HG02870 (cell line): ENCODE results near the gene UPK3B.
"Not testable (repeated sequence)": the region's sequence is repeated elsewhere in the genome, so short reads cannot be mapped to it uniquely, and the experiment has no call there.

Experiments
- ATAC-seq: cut with Tn5 transposase; IDR thresholded peaks from one replicate; pipeline ENCODE4 v1.9.1; 2021; ENCODE audit warnings: mild to moderate bottlenecking, moderate library complexity; ENCODE audit not compliant: unreplicated experiment

The UPK3B gene

DNA sequence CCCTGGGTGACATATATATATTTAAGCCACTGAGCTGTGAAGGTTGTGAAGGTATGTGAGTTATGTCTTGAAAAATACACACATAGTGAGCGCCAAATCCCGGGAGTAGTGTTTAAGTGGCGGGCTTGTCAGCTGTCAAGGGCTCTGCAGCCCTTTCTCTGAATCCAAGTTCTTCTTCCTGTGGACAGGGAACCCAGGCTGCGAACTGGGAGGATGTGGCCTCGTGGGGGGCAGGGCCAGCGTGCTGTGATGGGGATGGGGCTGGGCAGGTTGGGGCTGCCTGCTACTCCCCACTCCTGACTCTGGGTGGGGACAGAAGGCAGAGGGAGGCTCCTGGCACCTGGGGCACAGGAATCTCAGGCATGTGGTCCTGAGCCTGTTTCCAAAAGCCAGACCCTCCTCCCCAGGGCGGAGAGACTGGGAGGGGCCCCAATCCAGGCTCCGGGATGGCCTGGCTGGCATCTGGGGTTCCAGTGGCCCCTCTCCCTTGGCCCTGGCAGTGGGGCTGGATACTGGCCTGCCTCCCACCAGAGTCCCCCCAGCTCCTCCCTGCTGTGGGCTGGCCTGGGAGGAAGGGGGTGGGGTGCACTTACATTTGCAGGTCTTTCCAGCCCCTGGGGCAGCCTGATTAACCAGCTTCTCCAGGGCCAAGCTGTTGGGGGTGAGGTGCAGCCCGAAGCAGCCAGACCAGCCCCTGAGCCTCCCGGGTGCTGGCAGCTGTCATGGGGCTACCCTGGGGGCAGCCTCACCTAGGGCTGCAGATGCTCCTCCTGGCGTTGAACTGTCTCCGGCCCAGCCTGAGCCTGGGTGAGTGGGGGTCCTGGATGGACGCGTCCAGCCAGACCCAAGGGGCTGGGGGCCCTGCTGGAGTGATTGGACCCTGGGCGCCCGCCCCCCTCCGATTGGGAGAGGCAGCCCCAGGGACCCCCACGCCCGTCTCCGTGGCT, at the start of gene UPK3B:
TSS of gene UPK3B (plus strand) at position 622 of the 947 bp plus-strand sequence. CDS start at position 723, 101 bp downstream.
- no peak for ATAC-seq

DNA sequence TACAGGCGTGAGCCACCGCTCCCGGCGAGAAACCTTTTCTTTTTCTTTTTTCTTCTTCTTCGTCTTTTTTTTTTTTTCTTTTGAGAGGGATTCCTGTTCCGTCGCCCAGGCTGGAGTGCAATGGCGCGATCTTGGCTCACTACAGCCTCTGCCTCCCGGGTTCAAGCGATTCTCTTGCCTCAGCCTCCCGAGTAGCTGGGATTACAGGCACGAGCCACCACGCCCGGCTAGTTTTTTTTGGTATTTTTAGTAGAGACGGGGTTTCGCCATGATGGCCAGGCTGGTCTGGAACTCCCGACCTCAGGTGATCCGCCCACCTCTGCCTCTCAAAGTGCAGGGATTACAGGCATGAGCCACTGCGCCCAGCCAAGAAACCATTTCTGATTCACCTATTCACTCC, 49.6 kb upstream of the UPK3B start:
- ATAC-seq: not testable (repeated sequence)

DNA sequence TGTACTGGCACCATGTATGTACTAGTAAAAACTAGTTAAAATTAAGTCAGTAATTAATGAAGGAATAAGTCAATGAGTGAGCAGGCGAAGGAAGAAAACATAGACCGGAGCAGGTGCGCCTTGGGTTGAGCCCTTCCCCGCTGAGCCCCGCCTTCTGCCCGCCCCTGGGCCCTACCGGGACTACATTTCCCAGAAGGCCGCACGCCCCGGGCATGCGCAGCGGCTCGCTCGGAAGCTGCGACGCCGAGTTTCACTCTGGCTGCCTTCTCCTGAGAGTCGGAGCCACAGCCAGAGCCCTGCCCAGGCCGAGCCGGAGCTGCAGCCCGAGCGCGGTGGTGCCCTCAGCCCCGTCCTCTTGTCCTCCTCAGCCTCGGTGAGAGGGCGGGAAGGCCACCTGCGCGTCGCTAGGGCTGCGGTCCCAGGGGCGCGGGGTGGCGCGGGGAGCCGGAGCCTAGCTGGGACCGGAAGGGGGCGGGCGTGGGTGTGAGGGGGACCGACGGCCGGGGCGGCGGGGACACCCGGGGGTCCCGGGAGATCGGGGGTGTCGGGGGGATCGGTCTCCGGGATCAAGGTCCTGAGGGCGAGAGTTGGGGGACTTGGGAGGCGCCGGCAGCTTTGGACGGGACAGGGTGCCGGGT, 48.8 kb upstream of the UPK3B start, which contains the start of gene DTX2:
TSS of gene DTX2 (plus strand) at position 246 of the 638 bp plus-strand sequence. CDS start 18,801 bp downstream, outside the sequence.
- peak; percentile 96 for ATAC-seq

DNA sequence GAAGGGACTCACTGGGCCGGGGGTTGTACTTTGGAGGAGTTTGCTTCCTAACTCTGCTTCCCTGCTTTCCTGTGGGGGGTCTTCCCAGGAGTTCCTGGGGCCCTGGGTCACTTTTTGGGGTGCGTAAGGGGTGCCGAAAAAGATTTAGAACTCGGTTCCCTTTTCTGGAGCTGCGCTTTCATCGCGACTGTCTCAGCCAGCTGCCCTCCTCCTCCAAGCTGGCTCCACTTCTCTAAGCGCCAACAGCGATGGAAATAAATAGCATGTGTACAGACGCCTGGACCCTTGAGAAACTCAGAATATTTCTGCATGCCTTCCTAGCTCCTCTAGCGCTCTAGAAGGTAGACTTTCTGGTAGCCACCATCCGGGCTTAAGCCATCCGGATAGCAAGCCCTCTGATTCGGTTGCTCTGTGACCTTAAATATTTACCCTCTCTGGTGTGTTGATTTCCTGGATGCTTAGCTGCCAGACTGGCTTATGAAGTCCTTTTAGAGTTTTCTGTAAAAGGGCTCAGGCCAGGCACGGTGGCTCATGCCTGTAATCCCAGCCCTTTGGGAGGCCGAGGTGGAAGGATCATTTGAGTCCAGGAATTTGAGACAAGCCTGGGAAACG, 48.0 kb upstream of the UPK3B start:
- ATAC-seq: not testable (repeated sequence)

DNA sequence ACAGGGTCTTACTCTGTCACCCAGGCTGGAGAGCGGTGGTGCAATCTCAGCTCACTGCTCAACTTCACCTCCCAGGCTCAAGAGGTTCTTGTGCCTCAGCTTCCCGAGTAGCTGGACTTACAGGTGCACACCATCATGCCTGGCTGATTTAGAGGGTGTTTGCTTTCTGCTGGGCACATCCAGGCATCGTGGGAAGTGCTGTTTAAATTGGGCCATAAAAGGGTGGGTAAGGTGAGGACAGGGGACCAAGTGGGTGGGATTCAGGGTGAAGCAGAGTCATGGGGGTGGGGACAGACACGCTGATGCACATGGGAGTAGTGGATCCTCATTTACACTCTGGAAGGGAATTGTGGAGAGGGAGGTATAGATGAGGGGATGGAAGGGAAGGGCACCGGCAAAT, 45.4 kb upstream of the UPK3B start:
- ATAC-seq: not testable (repeated sequence)

DNA sequence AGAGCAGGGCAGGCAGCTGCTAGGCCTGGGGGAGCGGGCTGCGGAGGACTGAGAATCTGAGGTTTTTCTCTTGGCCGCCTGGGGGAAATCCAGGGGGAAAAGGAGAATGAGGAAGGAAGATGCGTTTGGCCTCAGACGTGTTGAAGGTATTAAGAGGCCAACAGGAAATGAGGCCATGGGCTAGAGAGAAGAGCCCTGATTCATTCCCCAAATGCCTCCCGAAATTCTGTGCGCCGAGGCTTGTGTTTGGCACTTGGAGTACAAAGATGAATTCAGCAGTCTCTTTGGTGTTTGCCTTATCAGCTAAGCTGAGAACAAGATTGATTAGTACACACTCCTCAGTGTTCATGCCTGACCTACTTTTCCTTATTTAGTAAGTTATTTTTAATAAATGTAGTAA, 44.4 kb upstream of the UPK3B start:
- not testable (repeated sequence) for ATAC-seq

DNA sequence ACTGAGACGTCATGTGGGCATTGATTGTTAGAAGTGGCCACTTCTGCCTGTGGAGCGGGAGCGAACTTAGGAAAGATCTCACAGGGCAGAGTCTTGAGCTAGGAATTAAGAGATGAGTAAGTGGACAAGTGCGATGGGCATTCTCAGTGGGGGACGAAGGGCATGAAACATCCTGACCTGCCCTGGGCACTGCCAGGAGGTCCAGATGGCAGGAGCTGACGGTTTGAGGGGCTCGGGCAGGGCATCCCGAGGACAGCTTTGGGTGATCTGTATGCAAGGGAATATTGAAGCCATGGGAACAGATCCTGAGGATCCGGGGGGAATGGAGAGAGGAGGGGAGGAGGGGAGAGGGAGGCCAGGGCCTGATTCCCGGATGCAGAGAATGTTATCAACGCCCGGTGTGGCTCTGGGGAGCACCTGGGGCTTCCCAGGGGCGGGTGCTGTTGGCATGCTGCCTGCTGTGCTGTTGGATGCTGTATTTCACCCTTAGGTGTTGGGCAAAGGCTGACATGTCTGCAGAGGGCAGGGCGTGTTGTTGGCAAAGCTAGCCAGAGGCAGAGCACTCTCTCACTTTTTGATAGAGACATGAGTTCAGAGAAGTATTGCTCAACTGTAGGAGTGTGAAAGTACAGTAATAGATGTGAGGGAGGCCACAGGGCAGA, 42.5 kb upstream of the UPK3B start:
- ATAC-seq: not testable (repeated sequence)

DNA sequence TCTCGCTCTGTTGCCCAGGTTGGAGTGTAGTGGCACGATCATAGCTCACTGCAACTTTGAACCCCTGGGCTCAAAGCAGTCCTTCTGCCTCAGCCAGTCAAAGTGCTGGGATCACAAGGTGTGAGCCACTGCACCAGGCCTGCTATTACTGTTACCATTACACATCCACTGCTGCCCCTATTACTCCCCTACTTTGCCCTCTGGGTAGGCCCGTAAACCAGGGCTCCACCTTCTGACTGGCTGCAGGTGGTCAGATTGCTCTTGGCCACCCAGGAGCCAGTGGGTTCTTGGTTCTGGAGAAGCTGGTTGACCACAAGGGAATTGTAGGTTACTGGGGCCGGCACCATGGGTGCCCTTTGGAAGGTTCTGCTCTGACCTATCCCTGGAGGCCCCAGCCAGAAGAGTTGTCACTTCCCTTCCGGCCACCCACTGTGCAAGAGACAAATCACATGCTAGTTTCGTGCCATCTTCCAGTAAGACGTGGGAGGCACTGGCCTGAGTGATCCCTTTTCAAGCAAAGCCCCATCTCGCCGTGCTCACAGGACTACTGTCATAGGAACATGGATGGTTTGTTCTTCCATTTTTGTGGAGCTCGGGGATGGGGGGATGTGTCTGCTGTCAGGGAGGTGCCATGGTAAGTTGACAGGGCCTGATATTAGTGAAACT, 38.7 kb upstream of the UPK3B start:
- ATAC-seq: not testable (repeated sequence)

DNA sequence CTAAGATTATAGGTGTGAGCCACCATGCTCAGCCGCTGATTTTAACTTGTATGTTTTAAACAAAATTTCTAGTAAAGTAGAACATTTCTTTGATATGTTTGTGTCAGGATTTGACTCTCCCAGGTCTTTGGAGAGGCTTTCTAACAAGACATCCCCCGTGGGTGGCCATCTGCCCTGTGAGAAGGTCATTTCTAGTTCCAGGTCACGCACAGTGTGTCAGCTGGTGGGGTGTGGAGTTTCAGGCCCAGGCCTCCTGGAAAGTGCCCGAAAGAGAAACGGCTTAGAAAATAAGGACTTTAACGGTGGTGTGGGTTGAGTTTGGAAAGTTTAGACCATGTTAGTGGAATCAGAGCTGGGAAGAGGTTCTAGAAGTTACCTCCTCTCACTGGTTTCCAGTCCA, 37.3 kb upstream of the UPK3B start:
- not testable (repeated sequence) for ATAC-seq

DNA sequence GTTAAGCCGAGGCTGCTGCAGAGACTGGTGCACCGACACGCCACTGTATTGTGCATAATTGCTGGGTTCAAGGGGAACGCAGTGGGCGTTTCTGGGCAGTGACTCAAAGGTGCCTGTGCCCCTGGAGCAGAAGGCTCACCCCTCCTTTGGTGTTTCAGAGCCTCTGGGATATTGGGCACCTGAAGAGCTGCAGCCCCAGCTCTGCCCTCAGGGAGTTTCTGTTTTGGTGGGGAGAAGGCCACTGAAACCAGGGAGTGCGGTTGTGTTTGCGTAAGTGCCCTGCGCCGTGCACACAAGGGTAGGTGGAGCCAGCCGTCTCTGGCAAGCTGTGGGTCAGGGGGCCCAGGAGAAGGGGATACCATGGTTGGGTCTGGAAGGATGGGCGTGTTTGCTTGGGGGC, 34.1 kb upstream of the UPK3B start:
- ATAC-seq: not testable (repeated sequence)

DNA sequence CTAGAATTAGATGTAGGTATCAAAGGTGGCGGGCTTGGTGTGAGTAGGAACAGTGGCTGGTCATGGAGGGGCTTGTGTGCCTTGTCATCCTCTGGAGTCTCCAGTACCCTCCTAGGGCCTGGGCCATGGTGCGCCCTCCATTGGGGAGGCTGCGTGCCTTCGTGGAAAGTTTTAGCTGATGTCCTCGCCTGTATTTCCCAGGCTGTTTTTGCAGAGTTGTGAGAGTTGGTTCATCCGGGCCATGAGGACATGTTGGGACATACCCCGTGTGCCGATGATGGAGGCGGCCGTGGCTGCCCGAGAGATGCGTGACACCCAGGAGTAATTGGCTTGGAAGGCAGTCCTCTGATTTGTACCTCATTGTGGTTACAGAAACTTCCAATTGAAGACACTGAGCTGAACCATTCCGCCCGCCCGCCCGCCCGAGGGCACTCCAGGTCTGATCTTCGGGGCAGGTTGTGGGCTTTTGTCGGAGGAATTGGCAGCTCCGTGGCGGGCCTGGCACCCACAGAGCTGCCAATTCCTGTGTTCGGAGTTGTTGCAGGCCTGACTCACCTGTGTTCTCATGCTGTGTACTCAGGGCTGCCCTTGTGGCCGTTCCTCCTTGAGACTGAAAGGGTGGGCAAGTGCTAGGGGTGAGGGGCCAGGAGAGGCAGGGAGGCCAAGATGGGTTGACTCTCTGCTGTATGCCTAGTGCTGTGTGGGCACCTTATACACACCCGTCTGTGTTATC, 33.4 kb upstream of the UPK3B start:
- not testable (repeated sequence) for ATAC-seq

DNA sequence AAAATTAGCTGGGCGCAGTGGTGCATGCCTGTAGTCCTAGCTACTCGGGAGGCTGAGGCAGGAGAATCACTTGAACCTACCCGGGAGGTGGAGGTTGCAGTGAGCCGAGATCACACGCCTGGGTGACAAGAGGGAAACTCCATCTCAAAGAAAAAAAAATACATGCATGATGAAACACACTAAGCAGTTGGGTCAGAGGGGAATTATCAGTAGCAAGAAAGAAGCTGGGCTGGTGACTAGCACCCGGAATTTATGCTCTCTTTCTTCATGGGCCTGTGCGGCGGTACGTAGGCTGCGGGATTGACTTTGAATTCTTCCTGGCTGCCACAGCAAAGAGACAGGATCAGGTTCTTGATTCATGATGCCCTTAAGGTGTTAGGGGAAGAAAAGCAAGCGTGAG, 30.7 kb upstream of the UPK3B start:
- ATAC-seq: not testable (repeated sequence)

DNA sequence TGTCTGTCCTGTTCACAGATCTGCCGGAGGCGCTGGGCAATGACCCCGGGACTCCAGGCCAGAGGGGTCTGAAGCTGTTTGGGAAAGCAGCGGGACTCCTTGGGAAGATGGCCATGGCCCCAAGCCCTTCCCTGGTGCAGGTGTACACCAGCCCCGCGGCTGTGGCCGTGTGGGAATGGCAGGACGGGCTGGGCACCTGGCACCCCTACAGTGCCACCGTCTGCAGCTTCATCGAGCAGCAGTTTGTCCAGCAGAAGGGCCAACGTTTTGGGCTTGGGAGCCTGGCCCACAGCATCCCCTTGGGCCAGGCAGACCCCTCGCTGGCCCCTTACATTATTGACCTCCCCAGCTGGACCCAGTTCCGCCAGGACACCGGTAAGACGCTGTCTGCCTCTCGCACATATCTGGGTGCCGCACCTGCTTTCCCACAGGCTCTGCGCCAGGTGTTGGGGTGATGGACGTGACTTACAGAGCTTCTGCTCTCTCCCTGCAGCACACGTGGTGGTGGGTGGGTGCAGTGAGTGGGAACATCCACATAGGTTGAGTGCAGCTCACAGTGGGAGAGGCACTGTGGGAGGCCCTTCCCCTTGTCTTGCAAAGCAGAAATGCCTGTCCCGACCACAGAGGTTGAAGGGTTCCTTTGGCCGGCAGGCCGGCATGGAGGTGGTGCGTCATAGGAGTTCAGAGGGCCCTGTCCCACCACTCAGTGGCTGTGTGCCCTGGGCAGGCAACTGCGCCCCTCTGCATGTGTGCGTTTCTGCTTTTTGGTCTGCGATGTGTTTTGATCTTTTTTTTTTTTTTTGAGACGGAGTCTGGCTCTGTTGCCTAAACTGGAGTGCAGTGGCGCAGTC, 29.7 kb upstream of the UPK3B start:
- ATAC-seq: not testable (repeated sequence)

DNA sequence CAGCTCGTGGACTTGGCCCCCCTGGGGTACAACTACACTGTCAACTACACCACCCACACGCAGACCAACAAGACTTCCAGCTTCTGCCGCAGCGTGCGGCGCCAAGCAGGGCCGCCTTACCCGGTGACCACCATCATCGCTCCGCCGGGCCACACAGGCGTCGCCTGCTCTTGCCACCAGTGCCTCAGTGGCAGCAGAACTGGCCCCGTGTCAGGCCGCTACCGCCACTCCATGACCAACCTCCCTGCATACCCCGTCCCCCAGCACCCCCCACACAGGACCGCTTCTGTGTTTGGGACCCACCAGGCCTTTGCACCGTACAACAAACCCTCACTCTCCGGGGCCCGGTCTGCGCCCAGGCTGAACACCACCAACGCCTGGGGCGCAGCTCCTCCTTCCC, 27.7 kb upstream of the UPK3B start:
- not testable (repeated sequence) for ATAC-seq

DNA sequence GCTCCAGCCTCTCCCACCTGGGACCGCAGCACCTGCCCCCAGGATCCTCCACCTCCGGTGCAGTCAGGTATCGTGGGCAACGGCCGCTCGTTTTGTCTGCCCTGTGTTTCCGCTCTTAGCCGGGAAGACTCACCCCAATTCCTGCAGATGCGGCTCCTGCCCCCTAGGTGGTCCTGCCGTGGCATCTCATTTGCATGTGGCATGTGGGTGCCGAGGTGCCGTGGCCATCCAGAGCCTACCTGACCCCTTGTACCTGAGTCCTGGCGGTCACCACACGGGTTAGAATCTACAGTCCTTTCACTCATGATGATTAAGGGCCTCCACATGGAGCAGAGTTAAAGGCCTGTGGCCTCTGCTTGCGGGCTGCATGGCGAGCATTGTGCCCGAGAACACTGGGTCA, 27.3 kb upstream of the UPK3B start:
- ATAC-seq: not testable (repeated sequence)

DNA sequence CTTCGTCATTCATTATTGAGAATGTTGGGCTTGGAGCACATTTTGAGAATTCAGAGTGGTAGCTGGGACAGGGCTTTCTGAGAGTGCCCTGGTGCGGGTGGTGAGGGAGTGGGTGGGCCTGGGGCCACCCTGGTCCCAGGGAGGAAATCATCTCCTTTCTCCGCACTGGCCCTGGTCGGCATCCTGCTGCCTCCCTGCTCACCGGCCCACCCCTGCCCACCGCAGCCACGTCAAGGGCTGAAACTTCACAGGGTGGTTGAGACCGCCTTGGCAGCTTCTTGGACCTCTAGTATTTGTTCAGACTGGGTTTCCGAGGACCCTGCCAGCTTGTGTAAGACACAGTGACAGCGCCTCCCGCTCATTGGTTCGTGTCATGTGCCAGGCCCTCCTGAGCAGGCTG, 25.9 kb upstream of the UPK3B start:
- not testable (repeated sequence) for ATAC-seq

DNA sequence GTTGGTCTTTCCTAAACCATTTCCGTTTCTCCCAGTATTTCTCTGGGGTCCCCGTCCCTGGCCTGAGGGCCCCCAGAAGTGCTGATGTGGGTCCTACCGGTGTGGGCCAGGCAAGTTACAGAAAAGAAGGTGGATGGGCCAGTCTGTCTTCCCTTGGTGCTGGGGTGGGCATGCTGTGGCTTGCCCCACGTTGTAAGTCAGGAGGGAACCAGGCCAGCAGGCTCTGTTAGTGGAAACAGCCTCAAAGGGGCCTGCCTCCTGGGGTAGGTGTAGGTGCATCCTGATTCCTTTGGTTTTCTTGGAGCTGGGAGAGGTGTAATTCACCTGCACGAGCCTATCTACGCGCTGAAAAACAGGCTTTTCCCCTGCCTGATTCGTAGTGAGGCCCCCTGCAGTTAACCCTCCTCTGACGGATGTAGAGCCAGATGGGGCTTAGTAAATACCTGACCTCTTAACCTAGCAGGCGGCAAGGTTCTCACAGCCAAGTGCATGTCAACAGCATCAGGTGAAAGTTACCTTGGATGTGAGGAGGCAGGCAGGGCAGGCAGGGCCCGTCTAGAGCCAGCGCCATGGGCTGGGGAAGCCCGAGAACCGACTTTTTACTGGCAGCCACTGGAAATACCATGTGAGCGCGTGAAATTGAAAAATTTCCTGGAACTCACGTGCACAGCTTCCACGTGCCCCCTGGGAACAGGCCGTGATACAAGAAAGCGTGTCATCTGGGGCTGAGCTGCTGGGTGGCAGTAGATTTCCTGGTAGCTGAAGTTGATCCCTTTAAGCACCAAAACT, 24.3 kb upstream of the UPK3B start:
- ATAC-seq: peak; percentile 7

DNA sequence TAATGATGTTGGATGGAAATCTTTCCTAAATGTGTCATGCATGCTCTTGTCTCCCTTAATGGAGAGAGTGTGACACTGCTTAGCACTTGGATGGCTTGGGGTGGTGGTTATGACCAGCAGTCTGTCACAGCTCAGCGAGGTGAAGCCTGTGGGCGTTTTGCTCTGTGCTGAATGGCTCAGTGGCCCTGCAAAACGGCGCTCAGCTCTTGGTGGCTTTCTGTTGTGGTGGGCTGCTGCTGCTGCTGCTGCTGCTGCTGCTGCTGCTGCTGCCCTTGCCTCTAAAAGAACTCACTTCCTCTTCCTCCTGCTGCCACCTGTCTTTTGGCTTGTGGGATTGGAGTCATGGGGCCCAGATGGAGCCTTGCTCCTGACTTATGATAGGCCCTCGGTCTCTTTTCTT, 23.7 kb upstream of the UPK3B start:
- peak; percentile 99 for ATAC-seq
